ENCODE data around the gene MRPL40. TPM values are rescaled to one million over a fixed set of nuclear protein-coding genes. Genes with fewer than 3 reads are reported as not detected.
"Not testable (repeated sequence)": the region's sequence is repeated elsewhere in the genome, so short reads cannot be mapped to it uniquely, and the experiment has no call there.

MRPL40 gene
- total RNA-seq, 1 donor from 2014 or later = 10.0 TPM

GRCh38 chr22:19442166-19442565, 9.8 kb downstream of the MRPL40 start:
- no peak for DNase-seq

DNA sequence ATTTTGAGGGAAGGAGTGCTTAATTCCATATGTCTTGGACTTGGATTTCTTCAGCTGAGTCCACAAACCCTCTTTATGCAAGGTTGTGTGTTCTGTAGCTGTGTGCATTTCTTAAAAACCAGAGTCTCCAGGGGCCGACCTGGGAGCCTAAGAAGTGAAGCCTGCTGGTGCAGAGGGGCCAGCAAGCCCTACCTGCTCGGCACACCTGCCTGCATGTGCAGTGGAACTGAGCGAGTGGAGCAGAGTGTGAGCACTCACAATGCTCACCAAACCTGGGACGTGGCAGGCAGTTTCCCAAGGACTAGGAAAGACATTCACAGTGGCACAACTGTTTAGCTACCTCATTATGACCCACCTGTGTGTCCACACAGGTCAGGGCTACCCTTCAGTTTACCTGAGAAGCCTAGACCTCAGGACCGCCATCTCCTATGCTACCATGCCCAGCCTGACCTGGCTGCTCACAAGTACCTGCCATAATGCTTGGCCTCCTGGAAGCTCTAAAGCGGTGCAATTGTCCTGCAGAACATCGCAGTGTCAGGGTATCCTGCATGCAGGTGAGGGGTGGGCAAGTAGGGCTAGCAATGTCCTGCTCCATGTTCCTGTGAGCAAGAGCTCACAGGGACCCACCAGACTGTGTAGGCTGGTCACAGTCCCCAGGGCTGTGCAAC, 11.3 kb downstream of the MRPL40 start:
- DNase-seq = no peak

GRCh38 chr22:19445279-19445982, 13.1 kb downstream of the MRPL40 start:
- DNase-seq = not testable (repeated sequence)

DNA sequence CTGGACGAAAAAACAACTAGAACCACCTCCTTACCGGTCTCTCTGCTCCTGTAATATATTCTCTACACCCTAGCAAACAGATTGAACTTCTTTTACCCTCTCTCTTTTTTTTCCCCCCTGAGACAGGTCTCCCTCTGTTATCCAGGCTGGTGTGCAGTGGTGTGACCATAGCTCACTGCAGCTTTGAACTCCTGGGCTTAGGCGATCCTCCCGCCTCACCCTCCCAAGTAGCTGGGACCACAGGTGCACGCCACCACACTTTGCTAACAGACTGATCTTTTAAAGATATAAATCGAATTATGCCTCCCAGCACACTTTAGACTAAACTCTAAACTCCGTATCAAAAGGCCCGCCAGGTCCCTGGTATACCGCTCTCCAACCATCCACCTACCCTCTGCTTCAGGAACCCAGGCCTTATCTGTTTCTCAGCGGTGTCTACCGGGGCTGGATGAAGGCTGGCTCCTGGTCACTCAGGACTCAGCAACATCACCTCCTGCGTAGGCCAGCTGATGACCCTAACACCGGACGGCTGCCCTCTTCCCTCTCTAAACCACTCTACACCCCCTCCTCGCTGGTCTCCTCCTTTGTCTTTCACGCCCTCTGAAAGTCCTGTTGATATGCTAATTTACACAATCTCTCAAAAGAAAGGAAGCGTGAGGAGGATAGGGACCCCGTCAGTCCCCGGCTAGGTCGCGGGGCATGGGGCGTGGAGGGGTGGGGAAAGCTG, 14.4 kb downstream of the MRPL40 start:
- DNase-seq = no peak

DNA sequence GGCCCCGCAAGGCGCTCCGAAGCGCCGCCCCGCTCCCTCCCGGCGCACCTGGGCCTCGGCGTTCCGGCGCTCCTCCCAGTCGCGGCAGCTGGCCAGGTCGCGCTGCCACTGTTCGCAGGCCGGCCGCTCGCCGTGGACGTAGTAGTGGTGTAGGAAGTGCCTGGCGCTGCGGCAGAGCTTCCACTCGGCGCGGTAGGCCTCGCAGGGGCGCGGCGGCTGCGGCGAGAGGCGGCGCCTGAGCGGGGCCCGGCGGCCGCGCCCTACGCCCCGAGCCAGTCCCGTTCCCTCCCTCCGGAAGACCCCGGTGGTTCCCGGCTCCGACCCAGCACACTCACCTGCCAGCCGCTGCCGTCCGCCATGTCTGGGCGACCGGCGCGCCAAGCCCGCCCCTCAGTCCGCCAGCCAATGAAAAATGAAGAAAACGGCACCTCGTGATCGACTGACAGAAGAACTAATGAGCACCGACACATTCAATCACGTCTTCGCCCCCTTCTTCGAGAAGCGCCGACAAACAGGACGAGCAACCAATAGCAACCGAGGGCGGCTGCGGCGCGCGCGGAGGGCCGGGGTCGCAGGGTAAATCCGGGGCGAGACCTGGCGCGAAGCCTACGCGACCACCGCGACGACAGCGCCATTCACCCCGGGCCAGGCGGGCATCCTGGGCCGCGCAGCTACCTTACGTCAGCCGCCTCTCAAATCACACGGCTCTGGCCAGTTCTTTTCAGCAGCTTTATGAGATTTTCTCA, 15.2 kb downstream of the MRPL40 start, which contains the start of gene C22orf39:
TSS of gene C22orf39 (minus strand) at position 382 of the 746 bp plus-strand sequence. CDS start at position 359, 23 bp downstream.
- peak; percentile 89 for DNase-seq

- peak; percentile 68 for DNase-seq
These were observed 15.8 kb downstream of the MRPL40 start for GRCh38 chr22:19448076-19448607.

DNA sequence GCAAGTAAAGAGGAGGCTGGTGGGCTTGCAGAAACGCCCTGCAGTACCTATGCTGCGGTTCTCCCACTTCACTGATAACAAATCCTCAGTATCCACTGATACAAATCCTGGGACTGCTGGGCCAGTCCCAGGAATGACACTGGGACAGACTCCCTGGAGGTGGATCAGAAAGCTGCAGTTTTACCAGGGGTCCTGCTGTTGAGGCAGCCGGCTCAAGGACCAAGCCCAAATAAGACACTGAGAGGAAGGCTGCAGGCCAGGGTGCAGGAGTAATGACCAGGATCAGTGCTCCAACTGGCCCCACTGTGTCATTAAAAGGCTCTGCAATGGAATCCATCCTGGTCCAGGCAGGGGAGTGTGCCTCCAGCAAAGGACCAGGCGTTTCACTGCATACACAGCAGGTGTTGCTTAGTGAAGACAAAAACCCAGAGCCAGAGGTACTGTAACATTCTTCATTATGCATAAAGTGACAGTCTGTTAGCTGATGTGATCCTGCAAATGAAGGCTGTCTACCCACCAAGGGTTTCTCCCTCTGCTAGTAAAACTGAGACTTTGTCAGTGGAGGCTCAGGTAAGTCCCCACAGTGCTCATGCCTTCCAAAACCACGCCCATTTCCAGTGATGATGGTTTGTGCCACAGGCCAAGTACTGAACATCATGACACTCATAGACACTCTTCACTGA, 16.5 kb downstream of the MRPL40 start:
- DNase-seq = no peak

DNA sequence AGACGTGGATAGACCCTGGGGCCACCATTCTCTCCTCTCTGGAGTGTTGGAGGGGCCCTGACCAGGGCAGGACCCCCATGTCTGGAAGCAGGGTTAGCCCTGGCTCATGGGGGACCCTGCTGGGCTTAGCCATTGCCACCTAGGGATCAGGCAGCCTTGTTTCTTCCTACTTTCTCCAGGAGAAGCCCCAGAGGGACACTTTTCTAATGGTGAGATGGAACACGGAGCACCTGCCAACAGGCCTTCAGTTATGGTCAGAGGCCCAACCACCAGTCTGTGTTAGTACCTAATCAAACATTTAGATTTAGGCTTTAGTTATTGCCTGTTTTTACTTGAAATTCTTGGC, 17.1 kb downstream of the MRPL40 start:
- no peak for DNase-seq

DNA sequence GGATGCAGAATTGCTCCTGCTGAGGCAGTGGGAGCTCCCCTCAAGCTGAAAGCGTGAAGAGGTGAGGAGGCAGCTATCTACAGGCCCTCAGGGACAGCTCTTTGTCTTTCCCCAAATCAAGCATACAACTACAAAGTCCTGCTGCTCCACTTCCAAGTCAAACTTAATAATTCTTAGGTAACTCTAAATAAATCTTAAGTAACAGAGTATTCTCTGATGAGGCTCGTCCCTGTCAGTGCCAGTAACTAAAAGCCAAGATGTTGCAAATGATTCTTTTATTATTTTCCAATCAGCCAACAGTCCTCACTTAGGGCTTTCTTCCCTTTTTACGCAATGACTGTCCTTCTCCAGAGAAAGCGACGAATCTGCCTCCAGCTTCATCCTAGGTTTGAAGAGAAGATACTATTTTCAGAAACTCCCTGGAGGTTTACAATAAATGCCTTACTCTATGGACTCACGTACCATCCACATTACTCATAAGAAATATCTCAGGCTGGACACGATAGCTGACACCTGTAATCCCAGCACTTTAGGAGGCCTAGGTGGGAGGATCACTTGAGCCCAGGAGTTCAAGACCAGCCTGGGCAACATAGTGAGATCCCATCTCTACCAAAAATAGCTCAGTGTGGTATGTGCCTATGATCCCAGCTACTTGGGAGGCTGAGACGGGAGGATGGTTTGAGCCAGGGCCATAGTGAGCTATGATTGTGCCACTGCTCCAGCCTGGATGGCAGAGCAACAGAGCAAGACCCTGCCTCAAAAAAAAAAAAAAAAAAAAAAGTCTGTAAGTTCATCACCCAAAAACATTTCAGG, 18.2 kb downstream of the MRPL40 start:
- DNase-seq = no peak

- no peak for DNase-seq
These were observed 19.2 kb downstream of the MRPL40 start for GRCh38 chr22:19451570-19451969.

GRCh38 chr22:19453718-19454117, 21.4 kb downstream of the MRPL40 start:
- DNase-seq = no peak

- no peak for DNase-seq
These were observed 21.8 kb downstream of the MRPL40 start for GRCh38 chr22:19454156-19454555.

DNA sequence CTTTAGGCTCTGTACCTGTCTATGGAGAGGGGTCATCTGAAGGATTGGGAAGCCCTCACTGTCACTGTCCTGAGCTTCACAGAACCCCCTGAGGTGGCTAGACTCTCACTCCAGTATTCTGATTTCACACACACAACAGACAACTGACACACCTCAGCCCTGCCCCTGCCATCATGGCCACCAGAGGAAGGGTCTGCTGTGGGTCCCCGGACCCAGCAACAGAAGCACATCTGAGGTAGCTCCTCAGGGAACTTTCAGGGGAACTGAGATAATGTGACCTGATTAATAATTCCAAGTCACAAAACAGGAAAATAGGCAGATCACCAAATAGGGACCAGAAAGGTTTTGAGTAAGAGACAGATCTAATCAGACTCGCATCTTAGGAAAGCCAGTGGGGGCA, 22.7 kb downstream of the MRPL40 start:
- DNase-seq = no peak

GRCh38 chr22:19455585-19456370, 23.4 kb downstream of the MRPL40 start:
- DNase-seq = no peak

DNA sequence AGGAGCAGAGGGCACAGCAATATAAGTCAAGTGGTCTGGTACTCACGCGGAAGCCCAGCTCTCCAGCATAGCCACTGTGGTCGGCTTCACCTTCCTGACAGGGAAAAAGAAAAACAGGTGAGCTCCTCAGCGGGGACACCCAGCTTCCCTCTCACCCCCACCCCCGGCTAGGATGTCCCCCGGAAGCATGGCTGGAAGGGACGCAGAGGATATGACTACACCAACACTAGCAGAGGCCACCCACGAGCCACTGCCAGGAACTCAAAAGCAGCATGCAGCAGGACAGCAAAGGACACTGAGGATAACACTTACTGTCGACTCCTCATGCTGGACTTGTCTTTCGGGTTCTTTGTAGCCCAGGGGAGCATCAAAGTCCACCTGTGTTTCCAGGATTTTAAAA, 24.2 kb downstream of the MRPL40 start:
- DNase-seq = no peak

- no peak for DNase-seq
These were observed 25.6 kb downstream of the MRPL40 start for GRCh38 chr22:19457828-19458428.

DNA sequence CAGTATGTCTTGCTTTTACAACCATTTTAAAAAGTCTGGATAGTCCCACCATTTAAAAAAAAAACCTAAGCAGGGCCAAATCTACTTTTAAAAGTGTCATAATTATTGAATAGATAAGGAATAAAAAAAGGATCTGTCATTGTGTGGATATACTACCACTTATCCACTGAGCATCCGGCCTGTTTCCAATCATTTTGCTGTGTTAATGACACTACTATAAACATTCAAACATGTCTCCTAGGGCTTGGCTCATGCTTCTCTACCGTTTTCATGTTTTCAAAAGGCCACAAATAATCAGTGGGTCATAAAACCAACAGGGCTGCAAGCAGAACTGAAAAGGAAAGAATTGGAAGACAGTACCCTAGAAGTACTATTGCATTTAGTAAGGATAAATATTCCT, 27.7 kb downstream of the MRPL40 start:
- DNase-seq = no peak

DNA sequence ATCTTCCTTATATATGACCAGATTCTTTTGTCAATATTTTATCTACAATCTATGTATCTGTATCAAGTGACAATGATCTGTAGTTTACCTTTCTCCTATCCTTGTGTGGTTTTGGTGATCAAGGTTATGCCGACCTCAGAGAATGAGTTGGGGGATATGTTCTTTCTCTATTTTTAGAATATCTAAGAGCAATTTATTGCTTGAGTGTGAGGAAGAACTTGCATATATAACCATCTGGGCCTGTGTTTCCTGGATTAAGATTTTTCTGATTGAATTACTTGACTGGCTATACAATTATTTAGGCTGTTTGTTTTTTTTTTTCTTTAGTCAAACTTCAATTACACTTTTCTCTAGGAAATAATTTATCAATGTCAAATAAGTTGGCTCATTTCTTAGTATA, 29.2 kb downstream of the MRPL40 start:
- DNase-seq = no peak

DNA sequence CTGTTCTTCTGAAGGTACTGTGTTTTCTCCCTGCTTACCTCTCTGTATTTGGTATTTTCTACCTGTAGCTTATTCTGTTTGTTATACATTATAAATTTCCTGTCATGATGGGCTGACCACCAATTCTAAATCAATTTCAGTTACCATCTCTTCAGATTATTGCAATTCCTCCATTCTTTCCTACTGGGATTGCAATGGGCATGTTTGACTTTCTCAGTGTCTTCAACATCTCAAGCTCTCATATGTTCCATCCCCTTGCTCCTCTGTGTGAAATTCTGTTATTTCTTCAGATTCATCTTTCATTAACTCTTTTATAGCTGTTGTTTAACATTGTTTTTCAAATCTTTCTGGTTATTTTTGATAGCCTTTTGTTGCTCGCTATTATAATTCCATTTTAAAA, 30.7 kb downstream of the MRPL40 start:
- no peak for DNase-seq
